Caco-2 (cell line): ENCODE data around the gene RXRG. TPM values are rescaled to one million over a fixed set of nuclear protein-coding genes. Genes with fewer than 3 reads are reported as not detected.

Experiments
- BruUV-seq: library from RNA; stranded (reverse); fragments of 400-500 nt; replicated peaks from 2 replicates; lab custom pipeline; 2021; lab: Mats Ljungman, UMichigan
- CTCF ChIA-PET: fragments of 300-600 bp; sonication (Branson Sonifier 250); formaldehyde crosslinking; loops from one replicate; lab custom pipeline; 2022; ENCODE audit warnings: antibody characterized with exemption; lab: Charles Lee
- POLR2A ChIA-PET: fragments of 300-600 bp; sonication (Branson Sonifier 250); formaldehyde crosslinking; loops from one replicate; lab custom pipeline; 2022; ENCODE audit warnings: antibody characterized with exemption; lab: Charles Lee
- DNase-seq, 2 experiments: peaks; one replicate each; pipeline versions ENCODE4 v3.0.0 to v3.0.0-alpha.2; 2020 to 2022
- H3K27me3 ChIP-seq: replicated peaks from 2 replicates; pipeline ENCODE4 v1.6.0; 2011; ENCODE audit warnings: low read length; ENCODE audit not compliant: control insufficient read depth, insufficient read depth
- H3K36me3 ChIP-seq: 2 replicates; pipeline ENCODE4 v1.5.1; 2011; ENCODE audit warnings: low read length; ENCODE audit not compliant: control insufficient read depth, insufficient read depth
- H3K4me1 ChIP-seq: fragments of 250-450 bp; sonication (Bioruptor Pico); 2 replicates; pipeline ENCODE4 v1.5.1; 2020; ENCODE audit warnings: mild to moderate bottlenecking
- H3K4me3 ChIP-seq: 2 replicates; pipeline ENCODE4 v1.5.1; 2011; ENCODE audit warnings: low read depth, mild to moderate bottlenecking, control low read depth, low read length
- H3K9me3 ChIP-seq: fragments of 250-450 bp; sonication (Bioruptor Pico); 2 replicates; pipeline ENCODE4 v1.5.1; 2020; ENCODE audit warnings: mild to moderate bottlenecking, moderate library complexity
- H3K27ac Mint-ChIP-seq: one replicate; pipeline ENCODE4 v1.8.0; 2022; ENCODE audit warnings: mixed read lengths; ENCODE audit not compliant: unreplicated experiment
- H3K27me3 Mint-ChIP-seq: one replicate; pipeline ENCODE4 v1.8.0; 2022; ENCODE audit warnings: mixed read lengths; ENCODE audit not compliant: insufficient read depth, unreplicated experiment
- H3K36me3 Mint-ChIP-seq: one replicate; pipeline ENCODE4 v1.8.0; 2022; ENCODE audit warnings: mild to moderate bottlenecking, mixed read lengths; ENCODE audit not compliant: insufficient read depth, unreplicated experiment
- H3K4me1 Mint-ChIP-seq: one replicate; pipeline ENCODE4 v1.8.0; 2022; ENCODE audit warnings: low read depth, mixed read lengths; ENCODE audit not compliant: unreplicated experiment
- H3K4me3 Mint-ChIP-seq: one replicate; pipeline ENCODE4 v1.8.0; 2022; ENCODE audit warnings: mild to moderate bottlenecking, moderate library complexity, mixed read lengths; ENCODE audit not compliant: unreplicated experiment
- H3K9me3 Mint-ChIP-seq: one replicate; pipeline ENCODE4 v1.8.0; 2022; ENCODE audit warnings: mixed read lengths; ENCODE audit not compliant: unreplicated experiment
- CTCF ChIP-seq, 2 experiments: fragments of 200-600 bp in 1 of 2; IDR thresholded peaks; 1 replicate in 1 of 2; 2 replicates in 1 of 2; pipeline versions ENCODE4 v1.5.1 to v1.8.0; 2011 to 2022; ENCODE audit warnings: antibody characterized with exemption in 1 of 2, control low read depth in 1 of 2, inconsistent platforms in 1 of 2, low read depth in 1 of 2, low read length in 1 of 2, mild to moderate bottlenecking in 1 of 2, moderate library complexity in 1 of 2; ENCODE audit not compliant: insufficient read depth in 1 of 2, severe bottlenecking in 1 of 2, unreplicated experiment in 1 of 2
- intact Hi-C: fragments of 100-400 bp; cut with micrococcal nuclease; formaldehyde crosslinking; loops from one replicate; pipeline ENCODE4 v1.10.0; 2022; ENCODE audit not compliant: unreplicated experiment
- total RNA-seq: library from RNA; stranded (reverse); gene quantifications from 2 replicates; pipeline ENCODE4 v1.2.3, GENCODE V29; 2022

The RXRG gene
- total RNA-seq, 1 experiment from 2014 or later, result not detected

- Mint-ChIP-seq H3K4me3 (no peak overlapping the region), H3K4me1 (no peaks in the 10 kb centered on the region), H3K27me3 (peaks cover 14% of the 10 kb centered on the region), H3K27ac (no peak overlapping the region), H3K9me3 (no peaks in the 10 kb centered on the region), H3K36me3 (no peaks in the 10 kb centered on the region)
- DNase-seq, result no peak
- ChIA-PET CTCF (no interaction called here), POLR2A (no interaction called here)
- H3K27me3 ChIP-seq, result no peaks in the 10 kb centered on the region
- intact Hi-C loops, result no loop called here
- no peaks in the 10 kb centered on the region for H3K4me1 ChIP-seq
- no peak for TF ChIP-seq CTCF (IDR thresholded peaks at IDR 0.05; ENCODE audit: insufficient read depth in 1 of 2, low read depth in 1 of 2, low read length in 1 of 2, severe bottlenecking in 1 of 2, unreplicated experiment in 1 of 2)
- H3K9me3 ChIP-seq, result no peaks in the 10 kb centered on the region
- BruUV-seq, result no TSS peak
- no peak overlapping the region for H3K4me3 ChIP-seq
- no peaks in the 10 kb centered on the region for H3K36me3 ChIP-seq
Observed at GRCh38 chr1:165435801-165436200, 9.1 kb downstream of the RXRG start.

- CTCF ChIA-PET, result no interaction called here
- POLR2A ChIA-PET, result no interaction called here
- no TSS peak for BruUV-seq
- no peak overlapping the region for H3K4me3 Mint-ChIP-seq
- Histone ChIP-seq H3K4me3 (no peak overlapping the region), H3K4me1 (no peaks in the 10 kb centered on the region), H3K9me3 (no peaks in the 10 kb centered on the region), H3K36me3 (no peaks in the 10 kb centered on the region), H3K27me3 (no peaks in the 10 kb centered on the region)
- H3K9me3 Mint-ChIP-seq, result no peaks in the 10 kb centered on the region
- intact Hi-C loops, result no loop called here
- no peak overlapping the region for H3K27ac Mint-ChIP-seq
- H3K36me3 Mint-ChIP-seq, result no peaks in the 10 kb centered on the region
- no peak for TF ChIP-seq CTCF (IDR thresholded peaks at IDR 0.05; ENCODE audit: insufficient read depth in 1 of 2, low read depth in 1 of 2, low read length in 1 of 2, severe bottlenecking in 1 of 2, unreplicated experiment in 1 of 2)
- no peaks in the 10 kb centered on the region for H3K4me1 Mint-ChIP-seq
- no peak for DNase-seq
- peaks cover 9% of the 10 kb centered on the region for H3K27me3 Mint-ChIP-seq
Observed at GRCh38 chr1:165434281-165434680, 10.6 kb downstream of the RXRG start.

GRCh38 chr1:165431079-165431478 is 13.8 kb downstream of the RXRG start:
- Mint-ChIP-seq H3K36me3 (no peaks in the 10 kb centered on the region), H3K27me3 (peaks cover 6% of the 10 kb centered on the region), H3K4me3 (no peak overlapping the region), H3K27ac (no peak overlapping the region), H3K4me1 (no peaks in the 10 kb centered on the region), H3K9me3 (no peaks in the 10 kb centered on the region)
- intact Hi-C loops, result no loop called here
- H3K36me3 ChIP-seq, result no peaks in the 10 kb centered on the region
- TF ChIP-seq CTCF (IDR thresholded peaks at IDR 0.05; ENCODE audit: insufficient read depth in 1 of 2, low read depth in 1 of 2, low read length in 1 of 2, severe bottlenecking in 1 of 2, unreplicated experiment in 1 of 2), result no peak
- H3K27me3 ChIP-seq, result no peaks in the 10 kb centered on the region
- no peaks in the 10 kb centered on the region for H3K4me1 ChIP-seq
- no peak overlapping the region for H3K4me3 ChIP-seq
- no peak for DNase-seq
- H3K9me3 ChIP-seq, result no peaks in the 10 kb centered on the region
- CTCF ChIA-PET, result no interaction called here
- POLR2A ChIA-PET, result no interaction called here
- no TSS peak for BruUV-seq
